Stomach smooth muscle (tissue), 2 donors: ENCODE results near the gene SLC25A38.

Source experiments
- H3K27ac ChIP-seq: one replicate; pipeline ENCODE4 v1.7.0; 2013; ENCODE audit warnings: mild to moderate bottlenecking, low read length, inconsistent platforms
- H3K27me3 ChIP-seq, 2 donors: one replicate each; pipeline ENCODE4 v1.7.0; 2013; ENCODE audit warnings: low read length in 2 of 2; ENCODE audit not compliant: insufficient read depth in 2 of 2, control insufficient read depth in 1 of 2
- H3K36me3 ChIP-seq, 2 donors: one replicate each; pipeline ENCODE4 v1.7.0; 2013; ENCODE audit warnings: low read length in 2 of 2; ENCODE audit not compliant: control insufficient read depth in 2 of 2, insufficient read depth in 2 of 2
- H3K4me1 ChIP-seq: one replicate; pipeline ENCODE4 v1.7.0; 2013; ENCODE audit warnings: low read length; ENCODE audit not compliant: control insufficient read depth, insufficient read depth
- H3K4me3 ChIP-seq, 2 donors: one replicate each; pipeline ENCODE4 v1.7.0; 2013; ENCODE audit warnings: low read length in 2 of 2
- H3K9ac ChIP-seq, 2 donors: one replicate each; pipeline ENCODE4 v1.7.0; 2013; ENCODE audit warnings: low read length in 2 of 2, mild to moderate bottlenecking in 1 of 2
- H3K9me3 ChIP-seq, 2 donors: one replicate each; pipeline ENCODE4 v1.7.0; 2013; ENCODE audit warnings: low read length in 2 of 2; ENCODE audit not compliant: control insufficient read depth in 2 of 2
- donor health status: healthy.
- donor health status: Pancreatic carcinoma.

The SLC25A38 gene

DNA sequence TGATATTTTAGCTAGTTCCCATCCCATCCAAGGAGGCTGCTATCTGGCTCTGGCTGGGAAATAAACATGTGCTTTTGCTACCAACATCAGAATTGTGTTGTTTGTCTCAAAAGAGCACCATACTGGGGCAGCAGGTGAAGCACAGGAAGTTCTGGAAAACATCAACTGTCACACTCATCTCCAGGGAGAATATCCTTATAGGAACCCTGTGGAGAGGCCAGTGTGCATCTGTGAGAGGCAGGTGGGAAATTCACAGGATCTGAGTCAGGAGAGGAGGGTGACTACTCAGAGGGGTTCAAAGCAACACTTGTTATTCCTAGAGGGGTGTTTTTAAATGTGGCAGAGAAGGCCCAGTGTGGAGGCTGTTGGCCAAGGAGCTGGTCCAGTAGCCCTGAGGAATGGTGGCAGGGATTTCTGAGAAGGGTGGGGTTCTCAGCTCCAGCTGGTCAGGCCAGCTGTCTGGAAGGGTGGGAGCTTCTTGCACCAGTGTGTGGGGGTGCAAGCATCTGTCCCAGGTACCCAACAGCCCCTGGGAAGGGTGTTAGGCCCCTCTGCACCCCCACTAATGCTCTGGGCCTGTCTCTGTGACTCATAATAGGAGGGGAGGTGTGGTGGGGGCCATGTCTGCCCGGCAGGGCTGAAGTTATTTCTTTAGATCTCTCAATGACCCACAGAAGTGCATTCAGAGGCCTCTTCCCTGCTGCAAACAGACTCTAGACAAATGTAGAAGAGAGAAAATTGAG lies 52.0 kb downstream of the SLC25A38 start:
- no peaks in the 10 kb centered on the region for H3K36me3 ChIP-seq
- no peak overlapping the region for H3K4me3 ChIP-seq
- H3K4me1 ChIP-seq, result peaks cover 6% of the 10 kb centered on the region
- H3K27ac ChIP-seq, result no peak overlapping the region
- peaks cover 0 to 4% of the 10 kb centered on the region in 2 donors for H3K27me3 ChIP-seq
- no peak overlapping the region for H3K9ac ChIP-seq
- H3K9me3 ChIP-seq, result no peaks in the 10 kb centered on the region

DNA sequence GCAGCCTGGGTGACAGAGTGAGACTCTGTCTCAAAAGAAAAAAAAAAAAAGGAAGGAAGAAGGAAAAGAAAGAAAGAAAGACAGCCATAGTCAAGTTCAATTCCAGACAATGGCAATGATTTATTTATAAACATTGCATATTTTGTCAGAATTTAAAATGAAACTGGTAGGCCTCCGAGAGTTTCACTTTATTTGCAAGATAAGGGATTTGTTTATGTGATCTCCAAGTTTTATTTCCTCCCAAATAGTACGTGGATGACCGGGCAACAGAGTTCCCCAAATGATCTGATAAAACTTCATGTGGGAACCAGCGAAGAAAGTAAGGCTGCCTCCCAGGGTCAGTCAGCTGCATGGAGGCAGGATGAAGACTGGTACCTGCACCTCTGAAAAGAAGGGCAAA lies 55.7 kb downstream of the SLC25A38 start:
- H3K9ac ChIP-seq, result no peak overlapping the region
- H3K9me3 ChIP-seq, result no peaks in the 10 kb centered on the region
- no peak overlapping the region for H3K4me3 ChIP-seq
- no peaks in the 10 kb centered on the region for H3K27me3 ChIP-seq
- peaks cover 6% of the 10 kb centered on the region for H3K4me1 ChIP-seq
- H3K27ac ChIP-seq, result no peak overlapping the region
- H3K36me3 ChIP-seq, result no peaks in the 10 kb centered on the region

DNA sequence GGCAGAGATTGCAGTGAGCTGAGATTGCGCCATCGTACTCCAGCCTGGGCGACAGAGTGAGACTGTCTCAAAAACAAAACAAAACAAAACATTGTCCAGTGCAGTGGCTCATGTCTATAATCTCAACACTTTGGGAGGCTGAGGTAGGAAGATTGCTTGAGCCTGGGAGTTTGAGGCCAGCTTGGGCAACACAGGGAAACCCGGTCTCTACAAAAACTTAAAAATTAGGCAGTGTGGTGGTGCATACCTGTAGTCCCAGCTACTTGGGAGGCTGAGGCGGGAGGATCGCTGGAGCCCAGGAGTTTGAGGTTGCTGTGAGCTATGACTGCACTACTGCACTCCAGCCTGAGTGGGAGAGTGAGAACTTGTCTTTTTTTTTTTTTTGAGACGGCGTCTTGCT lies 57.1 kb downstream of the SLC25A38 start:
- Histone ChIP-seq H3K36me3 (no peaks in the 10 kb centered on the region), H3K4me3 (no peak overlapping the region), H3K9ac (no peak overlapping the region), H3K27me3 (no peaks in the 10 kb centered on the region), H3K4me1 (no peaks in the 10 kb centered on the region), H3K27ac (no peak overlapping the region), H3K9me3 (no peaks in the 10 kb centered on the region)

DNA sequence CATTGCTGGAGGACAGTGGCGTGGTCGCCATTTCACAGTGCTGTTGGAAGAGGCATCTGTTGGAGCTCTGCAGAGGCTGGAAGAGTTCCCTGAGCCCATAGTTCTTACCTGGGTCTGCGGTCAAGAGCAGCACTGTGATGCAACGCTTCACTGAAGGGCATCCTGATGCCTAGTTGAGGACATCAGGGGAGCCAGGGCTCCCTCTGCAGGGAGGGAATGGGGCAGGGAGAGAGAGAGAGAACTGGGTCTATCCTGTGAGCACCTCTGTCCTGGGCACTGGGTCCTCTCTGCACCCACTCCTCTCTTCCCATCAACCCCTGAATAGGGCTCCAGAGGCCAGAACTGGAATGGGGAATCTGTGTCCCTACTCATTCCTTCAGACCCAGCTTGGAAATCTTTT lies 60.4 kb downstream of the SLC25A38 start:
- no peak overlapping the region for H3K27ac ChIP-seq
- no peaks in the 10 kb centered on the region for H3K27me3 ChIP-seq
- no peaks in the 10 kb centered on the region for H3K9me3 ChIP-seq
- H3K36me3 ChIP-seq, result no peaks in the 10 kb centered on the region
- H3K4me3 ChIP-seq, result no peak overlapping the region
- H3K4me1 ChIP-seq, result no peaks in the 10 kb centered on the region
- H3K9ac ChIP-seq, result no peak overlapping the region

DNA sequence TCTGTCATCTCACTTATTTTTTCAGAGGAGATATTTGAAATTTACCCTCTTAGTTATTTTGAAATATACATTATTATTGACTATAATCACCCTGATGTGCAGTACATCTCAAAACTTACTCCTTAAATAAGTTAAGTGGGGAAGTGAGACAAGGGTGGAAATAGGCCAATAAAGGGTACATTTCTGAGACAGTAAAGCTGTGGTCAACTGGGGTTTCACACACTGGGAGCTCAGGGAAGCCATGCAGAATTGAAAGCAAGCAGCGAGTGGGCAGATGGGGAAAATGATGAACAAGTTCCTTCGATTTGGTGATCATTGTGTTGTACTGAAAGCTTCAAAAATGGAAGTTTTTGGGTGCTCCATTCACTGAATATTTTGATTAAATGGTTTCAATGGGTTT lies 62.8 kb downstream of the SLC25A38 start:
- Histone ChIP-seq H3K27ac (no peak overlapping the region), H3K9me3 (no peaks in the 10 kb centered on the region), H3K36me3 (no peaks in the 10 kb centered on the region), H3K9ac (no peak overlapping the region), H3K4me1 (no peaks in the 10 kb centered on the region), H3K4me3 (no peak overlapping the region), H3K27me3 (no peaks in the 10 kb centered on the region)

DNA sequence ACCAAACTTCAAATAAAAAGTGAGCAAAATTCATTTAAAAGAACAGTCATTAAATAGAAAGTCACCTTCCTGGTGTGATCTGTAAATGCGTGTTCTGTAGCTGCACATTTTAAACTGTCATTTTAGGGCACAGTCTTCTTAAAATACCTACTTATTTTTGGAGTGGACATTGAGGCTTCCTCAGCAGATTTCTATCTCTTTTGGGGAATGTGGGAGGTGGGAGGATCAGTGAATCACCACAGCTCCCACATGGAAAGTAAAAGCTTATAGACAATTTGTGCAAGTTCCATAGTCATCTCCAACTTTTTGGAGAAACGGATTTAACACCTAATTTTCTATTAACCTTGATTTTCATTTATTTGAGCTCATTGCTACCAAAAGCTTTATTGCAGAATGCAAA lies 63.3 kb downstream of the SLC25A38 start:
- no peak overlapping the region for H3K27ac ChIP-seq
- no peaks in the 10 kb centered on the region for H3K36me3 ChIP-seq
- no peak overlapping the region for H3K4me3 ChIP-seq
- no peak overlapping the region for H3K9ac ChIP-seq
- H3K9me3 ChIP-seq, result no peaks in the 10 kb centered on the region
- H3K4me1 ChIP-seq, result no peaks in the 10 kb centered on the region
- no peaks in the 10 kb centered on the region for H3K27me3 ChIP-seq
